ENCODE data around the gene GRIN1.

Gene GRIN1

DNA sequence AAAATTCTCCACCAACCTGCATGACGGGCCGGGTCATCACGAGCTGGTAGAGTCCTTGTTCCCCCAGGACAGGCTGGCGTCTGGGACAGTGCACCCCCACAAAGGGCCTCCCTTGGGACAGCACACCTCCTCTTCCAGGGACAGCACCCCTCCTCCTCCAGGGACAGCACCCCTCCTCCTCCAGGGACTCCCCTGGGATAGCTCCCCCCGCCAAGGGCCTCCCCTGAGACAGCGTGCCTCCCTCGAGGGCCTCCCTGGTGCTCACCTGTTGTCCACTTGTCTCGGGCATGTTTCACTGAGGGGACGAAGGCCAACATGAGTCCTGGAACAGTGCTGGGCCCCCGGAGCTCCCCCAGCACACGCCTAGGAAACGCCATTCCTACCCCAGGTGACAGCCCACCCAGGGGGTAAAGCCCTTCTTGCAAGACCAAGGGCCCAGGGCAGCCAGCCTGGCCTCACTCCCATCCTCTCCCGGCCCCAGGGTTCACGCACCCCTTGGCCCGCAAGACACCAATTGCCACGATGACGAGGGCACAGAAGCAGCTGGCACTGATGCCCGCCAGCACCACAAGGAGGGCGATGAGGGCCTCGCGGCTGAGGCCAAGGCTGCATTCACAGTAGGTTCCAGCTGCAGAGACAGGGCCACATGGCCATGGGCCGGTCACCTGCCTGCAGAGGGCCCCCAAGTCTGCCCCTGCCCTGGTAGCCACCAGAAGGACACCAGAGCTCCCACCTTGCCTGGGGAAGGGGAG is 32.4 kb downstream of the GRIN1 start:
- peaks cover 6% of the 10 kb centered on the region for H3K27me3 Mint-ChIP-seq
- H3K4me3 Mint-ChIP-seq: no peak overlapping the region
- no peaks in the 10 kb centered on the region for H3K9me3 Mint-ChIP-seq
- H3K4me1 Mint-ChIP-seq: peaks cover 4% of the 10 kb centered on the region
- H3K27ac Mint-ChIP-seq: no peak overlapping the region
- no peaks in the 10 kb centered on the region for H3K36me3 Mint-ChIP-seq

DNA sequence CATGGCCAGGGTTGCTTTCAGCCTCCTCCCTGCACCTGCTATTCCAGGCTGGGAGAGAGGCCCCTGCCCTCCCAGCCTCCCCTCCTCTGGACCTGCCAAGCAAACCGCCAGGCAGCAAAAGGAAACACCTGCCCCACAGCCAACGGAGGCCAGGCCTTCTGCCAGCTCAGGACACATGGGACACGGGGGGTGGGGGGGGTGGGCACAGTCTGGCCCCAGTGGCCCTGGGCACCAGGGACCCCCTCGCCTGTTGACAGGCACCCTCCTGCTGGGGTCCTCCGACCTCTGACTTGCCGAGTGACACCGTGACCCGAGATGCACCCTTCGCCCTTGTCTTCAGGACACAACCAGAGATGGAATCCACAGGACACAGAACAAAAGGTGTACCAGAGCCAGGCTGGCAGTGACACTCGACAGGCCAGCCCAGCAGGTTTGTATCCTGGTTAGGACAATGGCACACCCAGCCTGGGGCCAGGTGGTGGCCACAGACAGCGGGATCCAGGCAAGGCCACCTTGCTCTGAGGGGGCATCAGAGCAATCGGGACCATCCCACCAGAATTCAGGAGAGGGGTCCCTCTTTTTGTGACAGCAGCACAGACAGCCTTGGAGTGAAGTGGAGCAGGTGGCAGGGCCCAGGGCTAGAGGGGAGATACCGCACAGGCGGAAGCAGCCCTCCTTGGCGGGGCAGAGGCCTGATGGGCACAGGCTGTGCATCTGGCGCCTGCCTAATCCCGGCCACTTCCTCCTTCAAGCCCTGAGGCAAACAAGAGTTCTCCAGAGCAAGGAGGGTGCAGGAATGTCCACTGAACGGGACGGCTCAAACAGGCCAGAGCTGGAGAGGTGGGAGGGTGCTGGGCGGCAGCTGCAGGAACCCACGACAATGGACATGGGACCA is 34.2 kb downstream of the GRIN1 start:
- H3K4me3 Mint-ChIP-seq: no peak overlapping the region

GRCh38 chr9:137173796-137174664 is 35.1 kb downstream of the GRIN1 start:
- H3K4me1 Mint-ChIP-seq: no peaks in the 10 kb centered on the region
- no peak overlapping the region for H3K4me3 Mint-ChIP-seq
- no peaks in the 10 kb centered on the region for H3K36me3 Mint-ChIP-seq
- no peaks in the 10 kb centered on the region for H3K27me3 Mint-ChIP-seq
- H3K9me3 Mint-ChIP-seq: no peaks in the 10 kb centered on the region
- H3K27ac Mint-ChIP-seq: no peak overlapping the region

More for the DNA sequence above, 34.2 kb downstream of the GRIN1 start:
- no peaks in the 10 kb centered on the region for H3K36me3 Mint-ChIP-seq
- peaks cover 1% of the 10 kb centered on the region for H3K27me3 Mint-ChIP-seq
- H3K27ac Mint-ChIP-seq: no peak overlapping the region
- no peaks in the 10 kb centered on the region for H3K9me3 Mint-ChIP-seq
- H3K4me1 Mint-ChIP-seq: no peaks in the 10 kb centered on the region

DNA sequence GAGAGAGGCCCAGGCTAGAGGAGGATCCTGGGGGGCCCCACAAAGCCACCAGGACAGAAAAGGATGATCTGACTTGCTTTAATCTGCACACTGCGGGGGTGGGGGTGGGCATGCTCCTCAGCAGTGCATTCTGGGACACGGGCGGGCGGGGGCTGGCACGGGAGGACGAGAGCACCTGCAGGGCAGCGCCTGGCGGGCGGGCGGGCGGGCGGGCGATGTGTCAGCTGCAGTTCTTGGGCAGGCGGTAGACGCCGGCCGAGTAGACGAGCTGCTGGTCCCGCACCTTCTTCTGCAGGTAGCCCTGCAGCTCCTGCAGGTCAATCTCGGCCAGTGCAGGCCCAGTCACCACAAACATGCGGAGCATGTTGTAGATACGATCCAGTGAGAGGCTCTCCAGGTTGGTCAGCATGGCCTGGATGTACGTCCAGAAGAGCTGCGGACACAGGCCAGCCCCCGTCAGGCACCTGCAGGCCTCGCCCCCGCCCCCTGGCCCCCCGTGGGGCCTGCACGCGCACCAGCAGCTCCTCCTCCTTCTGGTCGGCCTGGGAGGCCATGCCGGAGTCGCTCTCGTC is 35.9 kb downstream of the GRIN1 start:
- Mint-ChIP-seq H3K36me3 (no peaks in the 10 kb centered on the region), H3K27ac (no peak overlapping the region), H3K27me3 (no peaks in the 10 kb centered on the region), H3K4me3 (no peak overlapping the region), H3K9me3 (no peaks in the 10 kb centered on the region), H3K4me1 (no peaks in the 10 kb centered on the region)

DNA sequence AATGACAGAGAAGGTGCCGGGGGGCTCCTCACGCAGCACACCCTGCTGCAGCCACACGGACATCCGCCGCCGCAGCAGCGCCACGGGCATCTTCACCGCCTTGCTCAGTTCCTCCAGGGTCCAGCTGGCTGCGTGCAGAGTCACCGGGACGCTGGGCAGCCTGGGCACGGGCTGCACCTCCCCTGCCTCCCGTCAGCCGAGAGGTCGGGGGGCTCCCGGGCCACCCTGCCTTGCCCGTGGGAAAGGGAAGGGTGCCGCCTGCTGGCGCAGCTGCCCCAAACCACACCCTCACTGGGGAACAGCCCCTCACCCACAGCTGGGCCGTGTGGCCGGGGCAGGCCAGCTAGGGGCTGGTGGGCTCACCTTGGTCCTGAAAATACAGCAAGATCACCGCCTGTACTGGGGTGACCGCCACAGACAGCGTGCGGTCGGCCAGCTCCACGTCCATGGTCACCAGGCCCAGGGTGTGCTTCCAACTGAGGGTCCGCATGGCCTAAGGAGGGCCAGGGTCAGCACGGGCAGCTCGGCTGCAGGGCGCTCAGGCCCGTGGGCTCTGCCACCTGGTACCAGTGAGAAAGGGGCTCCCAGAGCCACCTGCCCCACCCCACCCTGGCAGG is 36.5 kb downstream of the GRIN1 start:
- Mint-ChIP-seq H3K27me3 (no peaks in the 10 kb centered on the region), H3K4me3 (no peak overlapping the region), H3K4me1 (no peaks in the 10 kb centered on the region), H3K27ac (no peak overlapping the region), H3K36me3 (no peaks in the 10 kb centered on the region), H3K9me3 (no peaks in the 10 kb centered on the region)

- no peak overlapping the region for H3K4me3 Mint-ChIP-seq
- no peaks in the 10 kb centered on the region for H3K36me3 Mint-ChIP-seq
- H3K27me3 Mint-ChIP-seq: no peaks in the 10 kb centered on the region
- H3K27ac Mint-ChIP-seq: no peak overlapping the region
- no peaks in the 10 kb centered on the region for H3K9me3 Mint-ChIP-seq
- H3K4me1 Mint-ChIP-seq: no peaks in the 10 kb centered on the region
Measured at GRCh38 chr9:137176302-137177182, 37.6 kb downstream of the GRIN1 start.

- H3K27ac Mint-ChIP-seq: no peak overlapping the region
- H3K9me3 Mint-ChIP-seq: no peaks in the 10 kb centered on the region
- no peak overlapping the region for H3K4me3 Mint-ChIP-seq
- no peaks in the 10 kb centered on the region for H3K36me3 Mint-ChIP-seq
- H3K4me1 Mint-ChIP-seq: no peaks in the 10 kb centered on the region
- H3K27me3 Mint-ChIP-seq: no peaks in the 10 kb centered on the region
Measured at GRCh38 chr9:137178201-137178938, 39.4 kb downstream of the GRIN1 start.

- Mint-ChIP-seq H3K36me3 (no peaks in the 10 kb centered on the region), H3K27ac (no peak overlapping the region), H3K4me3 (no peak overlapping the region), H3K27me3 (no peaks in the 10 kb centered on the region), H3K4me1 (peaks cover 2% of the 10 kb centered on the region), H3K9me3 (no peaks in the 10 kb centered on the region)
Measured at GRCh38 chr9:137178939-137179630, 40.1 kb downstream of the GRIN1 start.

DNA sequence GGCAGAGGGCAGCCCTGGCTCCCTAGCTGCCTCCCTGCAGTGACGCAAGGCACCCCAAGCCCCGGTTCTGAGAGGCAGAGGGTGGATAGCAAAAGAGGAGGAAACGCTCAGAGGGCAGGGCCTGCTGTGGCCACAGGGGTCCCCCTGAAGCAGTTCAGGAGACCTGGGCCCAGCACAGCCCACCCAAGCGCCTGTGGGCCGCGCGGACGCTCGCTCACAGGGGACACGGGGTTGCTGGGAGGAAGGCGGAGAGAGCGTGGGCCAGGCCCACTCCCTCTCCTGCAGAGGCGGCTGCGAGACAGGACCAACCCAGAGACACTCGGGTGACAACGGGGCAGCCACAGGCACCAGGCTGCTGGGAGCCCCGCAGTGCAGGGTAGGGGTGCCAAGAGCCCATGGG is 40.8 kb downstream of the GRIN1 start:
- Mint-ChIP-seq H3K4me1 (peaks cover 7% of the 10 kb centered on the region), H3K9me3 (no peaks in the 10 kb centered on the region), H3K4me3 (no peak overlapping the region), H3K36me3 (no peaks in the 10 kb centered on the region), H3K27ac (no peak overlapping the region), H3K27me3 (no peaks in the 10 kb centered on the region)

- Mint-ChIP-seq H3K27me3 (no peaks in the 10 kb centered on the region), H3K9me3 (no peaks in the 10 kb centered on the region)
Measured at GRCh38 chr9:137180491-137180890, 41.5 kb downstream of the GRIN1 start.

GRCh38 chr9:137181680-137182079 is 42.7 kb downstream of the GRIN1 start:
- H3K27ac Mint-ChIP-seq: no peak overlapping the region
- peaks cover 13% of the 10 kb centered on the region for H3K4me1 Mint-ChIP-seq
- no peaks in the 10 kb centered on the region for H3K36me3 Mint-ChIP-seq
- H3K4me3 Mint-ChIP-seq: no peak overlapping the region
- H3K9me3 Mint-ChIP-seq: no peaks in the 10 kb centered on the region
- no peaks in the 10 kb centered on the region for H3K27me3 Mint-ChIP-seq

More at GRCh38 chr9:137180491-137180890, 41.5 kb downstream of the GRIN1 start:
- H3K27ac Mint-ChIP-seq: no peak overlapping the region
- peaks cover 7% of the 10 kb centered on the region for H3K4me1 Mint-ChIP-seq
- H3K4me3 Mint-ChIP-seq: no peak overlapping the region
- no peaks in the 10 kb centered on the region for H3K36me3 Mint-ChIP-seq

- no peak overlapping the region for H3K27ac Mint-ChIP-seq
- peaks cover 23% of the 10 kb centered on the region for H3K4me1 Mint-ChIP-seq
- H3K36me3 Mint-ChIP-seq: no peaks in the 10 kb centered on the region
- no peaks in the 10 kb centered on the region for H3K9me3 Mint-ChIP-seq
- no peaks in the 10 kb centered on the region for H3K27me3 Mint-ChIP-seq
- H3K4me3 Mint-ChIP-seq: no peak overlapping the region
Measured at GRCh38 chr9:137182836-137183235, 43.9 kb downstream of the GRIN1 start.

DNA sequence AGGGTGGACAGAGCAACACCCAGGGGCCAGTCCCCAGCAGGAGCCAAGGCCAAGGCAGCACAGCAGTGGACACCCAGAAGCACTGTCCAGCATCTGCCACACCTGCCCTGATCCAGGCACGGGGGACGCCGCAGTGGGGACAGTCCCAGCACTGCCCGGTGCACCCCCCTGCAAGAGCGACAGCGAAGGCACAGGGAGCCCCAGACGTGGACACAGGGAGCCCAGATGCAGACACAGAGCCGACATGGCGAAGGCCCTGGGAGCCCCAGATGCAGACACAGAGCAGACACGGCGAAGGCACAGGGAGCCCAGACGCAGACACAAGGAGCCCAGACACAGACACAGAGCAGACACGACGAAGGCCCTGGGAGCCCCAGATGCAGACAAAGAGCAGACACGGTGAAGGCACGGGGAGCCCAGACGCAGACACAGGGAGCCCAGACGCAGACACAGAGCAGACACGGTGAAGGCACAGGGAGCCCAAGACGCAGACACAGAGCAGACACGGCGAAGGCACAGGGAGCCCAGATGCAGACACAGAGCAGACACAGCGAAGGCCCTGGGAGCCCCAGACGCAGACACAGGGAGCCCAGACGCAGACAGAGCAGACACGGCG is 45.1 kb downstream of the GRIN1 start:
- Mint-ChIP-seq H3K36me3 (no peaks in the 10 kb centered on the region), H3K9me3 (no peaks in the 10 kb centered on the region), H3K4me1 (peaks cover 25% of the 10 kb centered on the region), H3K27ac (no peak overlapping the region), H3K4me3 (no peak overlapping the region), H3K27me3 (no peaks in the 10 kb centered on the region)
